H1 (cell line): ENCODE results near the gene ZNF836. TPM values are rescaled to one million over a fixed set of nuclear protein-coding genes. Genes with fewer than 3 reads are reported as not detected.

Experiments used
- EP300 ChIP-seq, 2 experiments: IDR thresholded peaks; 1 replicate in 1 of 2; 2 replicates in 1 of 2; pipeline ENCODE4 v1.6.1; 2011 to 2012; ENCODE audit warnings: low read depth in 2 of 2, low read length in 2 of 2, mild to moderate bottlenecking in 2 of 2, borderline replicate concordance in 1 of 2, inconsistent platforms in 1 of 2, moderate library complexity in 1 of 2
- FOSL1 ChIP-seq: IDR thresholded peaks from 2 replicates; pipeline ENCODE4 v1.6.1; 2011; ENCODE audit warnings: mild to moderate bottlenecking, low read depth, low read length, moderate library complexity; ENCODE audit not compliant: insufficient read depth
- POU5F1 ChIP-seq: IDR thresholded peaks from 2 replicates; pipeline ENCODE4 v1.6.1; 2011; ENCODE audit warnings: low read depth, mild to moderate bottlenecking, low read length, moderate library complexity
- RXRA ChIP-seq: IDR thresholded peaks from 2 replicates; pipeline ENCODE4 v1.6.1; 2011; ENCODE audit warnings: low read depth, mild to moderate bottlenecking, low read length, moderate library complexity; ENCODE audit not compliant: insufficient read depth
- SIN3A ChIP-seq, 2 experiments: IDR thresholded peaks in 1 of 2; conservative IDR thresholded peaks in 1 of 2; 2 replicates each; pipeline ENCODE4 v1.6.1; 2011 to 2012; ENCODE audit warnings: low read length in 2 of 2, improper control_type of control experiment in 1 of 2, low read depth in 1 of 2, mild to moderate bottlenecking in 1 of 2
- TAF7 ChIP-seq: optimal IDR thresholded peaks from 2 replicates; pipeline ENCODE3; 2011; ENCODE audit warnings: low read depth, mild to moderate bottlenecking, inconsistent platforms, low read length, moderate library complexity, borderline replicate concordance
- TCF12 ChIP-seq: IDR thresholded peaks from 2 replicates; pipeline ENCODE4 v1.6.1; 2011; ENCODE audit warnings: low read depth, mild to moderate bottlenecking, low read length
- polyA plus RNA-seq, 7 experiments: library from polyadenylated mRNA; depleted of rRNA in 3 of 7; stranded (reverse) in 5 of 7; unstranded in 2 of 7; fragments of >200 nt in 5 of 7; fragments of 200-250 nt in 2 of 7; gene quantifications; 1 replicate in 5 of 7; 2 replicates in 1 of 7; 4 replicates in 1 of 7; pipeline versions ENCODE4 v1.2.1 to v1.2.3, GENCODE V29; 2011 to 2013; ENCODE audit warnings: missing spikeins in 2 of 7, mixed read lengths in 2 of 7
- small RNA-seq: library from polyadenylated mRNA; stranded (forward); fragments of <200 nt; extraction: miRNeasy Mini kit (QIAGEN cat#:217004); gene quantifications from one replicate; pipeline ENCODE3, GENCODE V24; 2013; ENCODE audit not compliant: insufficient read depth
- total RNA-seq: library from RNA; stranded (reverse); fragmentation: NEBNext Ultra II Directional; extraction: Animal tissue kit (Norgen Biotek cat#: 25700); gene quantifications from 2 replicates; pipeline ENCODE4 v1.2.1, GENCODE V29; 2021

ZNF836 gene
- total and polyA plus RNA-seq, 2 of the 8 experiments (the other 6 are each of a cell fraction or from before 2014, with no cell fraction given) = 5.6 to 27.2 TPM

- no peak for TF ChIP-seq TAF7
- no peak for TF ChIP-seq EP300 (IDR thresholded peaks at IDR 0.05; ENCODE audit: borderline replicate concordance in 1 of 2, low read depth in 2 of 2, low read length in 2 of 2)
- TF ChIP-seq TCF12 = no peak
- TF ChIP-seq FOSL1 = no peak
- TF ChIP-seq POU5F1 = no peak
- TF ChIP-seq SIN3A (conservative IDR thresholded peaks at IDR 0.05 in 1 of 2, IDR thresholded peaks at IDR 0.05 in 1 of 2; ENCODE audit: low read depth in 1 of 2, low read length in 2 of 2) = no peak
- TF ChIP-seq RXRA = no peak
Observed at GRCh38 chr19:52110780-52111179, 60.6 kb downstream of the ZNF836 start (continued).

Small RNAs within 50 kb of the gene (small RNA-seq; reads per million reads assigned to genes)
- gene RPL37P23 = not detected

Other genes with a start within 250 kb of the ZNF836 start
- 7.5 and 14.2 TPM in 2 replicates for gene ZNF613, start 244.1 kb downstream of the ZNF836 start, total RNA-seq
- 3.8 and 4.7 TPM in 2 replicates for gene ZNF613, start 244.1 kb downstream of the ZNF836 start, polyA plus RNA-seq (2011; rRNA removed)
- 5.3 and 6.2 TPM in 2 replicates for gene ZNF350, start 184.8 kb downstream of the ZNF836 start, total RNA-seq
- gene ZNF350, start 184.8 kb downstream of the ZNF836 start, polyA plus RNA-seq (2011; rRNA removed) = 1.7 and 1.8 TPM in 2 replicates
- 7.5 and 9.6 TPM in 2 replicates for gene ZNF615, start 163.4 kb downstream of the ZNF836 start, total RNA-seq
- gene ZNF615, start 163.4 kb downstream of the ZNF836 start, polyA plus RNA-seq (2011; rRNA removed) = 1.9 and 2.8 TPM in 2 replicates
- 18.2 and 18.7 TPM in 2 replicates for gene ZNF614, start 143.2 kb downstream of the ZNF836 start, total RNA-seq
- gene ZNF614, start 143.2 kb downstream of the ZNF836 start, polyA plus RNA-seq (2011; rRNA removed) = 3.3 and 4.7 TPM in 2 replicates
- gene ZNF432, start 122.8 kb downstream of the ZNF836 start, total RNA-seq = 7.1 and 8.3 TPM in 2 replicates
- gene ZNF432, start 122.8 kb downstream of the ZNF836 start, polyA plus RNA-seq (2011; rRNA removed) = 1.8 and 2.0 TPM in 2 replicates
- gene ZNF841, start 75.9 kb downstream of the ZNF836 start, total RNA-seq = 17.4 and 17.9 TPM in 2 replicates
- gene ZNF841, start 75.9 kb downstream of the ZNF836 start, polyA plus RNA-seq (2011; rRNA removed) = 4.1 and 5.1 TPM in 2 replicates
- gene ZNF616, start 31.7 kb downstream of the ZNF836 start, total RNA-seq = 40.2 and 40.5 TPM in 2 replicates
- gene ZNF616, start 31.7 kb downstream of the ZNF836 start, polyA plus RNA-seq (2011; rRNA removed) = 3.5 and 5.7 TPM in 2 replicates
- gene PPP2R1A, start 18.4 kb upstream of the ZNF836 start, total RNA-seq = 378 and 382 TPM in 2 replicates
- 380 and 428 TPM in 2 replicates for gene PPP2R1A, start 18.4 kb upstream of the ZNF836 start, polyA plus RNA-seq (2011; rRNA removed)
- 31.9 and 34.6 TPM in 2 replicates for gene ZNF766, start 98.0 kb upstream of the ZNF836 start, total RNA-seq
- gene ZNF766, start 98.0 kb upstream of the ZNF836 start, polyA plus RNA-seq (2011; rRNA removed) = 4.5 and 8.3 TPM in 2 replicates
- gene ZNF480, start 125.5 kb upstream of the ZNF836 start, total RNA-seq = 27.5 and 32.9 TPM in 2 replicates
- gene ZNF480, start 125.5 kb upstream of the ZNF836 start, polyA plus RNA-seq (2011; rRNA removed) = 1.2 and 3.4 TPM in 2 replicates
- 4.9 and 5.4 TPM in 2 replicates for gene ZNF610, start 164.6 kb upstream of the ZNF836 start, total RNA-seq
- gene ZNF610, start 164.6 kb upstream of the ZNF836 start, polyA plus RNA-seq (2011; rRNA removed) = 2.4 and 3.4 TPM in 2 replicates
- 8.4 and 11.4 TPM in 2 replicates for gene ZNF880, start 198.3 kb upstream of the ZNF836 start, total RNA-seq
- gene ZNF880, start 198.3 kb upstream of the ZNF836 start, polyA plus RNA-seq (2011; rRNA removed) = 22.7 and 25.9 TPM in 2 replicates
- 0.10 and 0.58 TPM in 2 replicates for gene ZNF528, start 226.2 kb upstream of the ZNF836 start, total RNA-seq
- gene ZNF528, start 226.2 kb upstream of the ZNF836 start, polyA plus RNA-seq (2011; rRNA removed) = 4.0 and 4.2 TPM in 2 replicates